ENCODE results near the gene TMEM131.

TMEM131 gene

DNA sequence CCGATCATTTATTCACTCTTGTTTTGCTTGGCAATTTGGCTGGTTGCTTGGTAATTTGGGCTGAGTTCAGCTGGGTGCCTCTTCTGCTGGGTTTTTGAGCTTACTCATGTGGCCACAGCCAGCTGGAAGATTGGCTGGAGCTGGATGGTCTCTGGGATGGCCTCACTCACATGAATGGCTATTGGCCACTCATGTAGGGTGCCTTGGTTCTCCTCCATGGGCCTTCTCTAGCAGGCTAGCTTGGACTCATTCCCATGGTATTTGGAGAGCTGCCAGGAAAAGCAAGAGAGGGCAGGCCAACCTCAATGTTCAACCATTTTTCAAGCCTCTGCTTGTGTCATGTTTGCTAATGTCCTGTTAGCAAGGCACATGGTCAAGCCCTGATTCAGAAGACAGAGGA lies 265.5 kb downstream of the TMEM131 start:
- no peaks in the 10 kb centered on the region for H3K4me1 ChIP-seq (ENCODE audit: control insufficient read depth, insufficient read depth, low read length)
- WGBS, 2 experiments = 87 to 100% methylated on average over 1 of the region's 1 CpG
- no peaks in the 10 kb centered on the region for H3K9me3 ChIP-seq (ENCODE audit: control insufficient read depth, low read length)
- no peak overlapping the region for H3K4me3 ChIP-seq (ENCODE audit: insufficient read depth, low read depth, low read length)
- H3K27ac ChIP-seq (ENCODE audit: insufficient read depth, low read depth, low read length, poor library complexity, severe bottlenecking) = no peak overlapping the region
- no peaks in the 10 kb centered on the region for H3K27me3 ChIP-seq (ENCODE audit: control insufficient read depth, insufficient read depth, low read length, poor library complexity, severe bottlenecking)
- H3K36me3 ChIP-seq (ENCODE audit: control insufficient read depth, insufficient read depth, low read length) = no peaks in the 10 kb centered on the region

GRCh38 chr2:97728091-97728731 lies 267.5 kb downstream of the TMEM131 start:
- no peak overlapping the region for H3K4me3 ChIP-seq (ENCODE audit: insufficient read depth, low read depth, low read length)
- no peaks in the 10 kb centered on the region for H3K36me3 ChIP-seq (ENCODE audit: control insufficient read depth, insufficient read depth, low read length)
- H3K27ac ChIP-seq (ENCODE audit: insufficient read depth, low read depth, low read length, poor library complexity, severe bottlenecking) = no peak overlapping the region
- H3K27me3 ChIP-seq (ENCODE audit: control insufficient read depth, insufficient read depth, low read length, poor library complexity, severe bottlenecking) = no peaks in the 10 kb centered on the region
- WGBS, 2 experiments = 92 to 94% methylated on average over 12 of the region's 12 CpGs
- no peaks in the 10 kb centered on the region for H3K9me3 ChIP-seq (ENCODE audit: control insufficient read depth, low read length)
- no peaks in the 10 kb centered on the region for H3K4me1 ChIP-seq (ENCODE audit: control insufficient read depth, insufficient read depth, low read length)

DNA sequence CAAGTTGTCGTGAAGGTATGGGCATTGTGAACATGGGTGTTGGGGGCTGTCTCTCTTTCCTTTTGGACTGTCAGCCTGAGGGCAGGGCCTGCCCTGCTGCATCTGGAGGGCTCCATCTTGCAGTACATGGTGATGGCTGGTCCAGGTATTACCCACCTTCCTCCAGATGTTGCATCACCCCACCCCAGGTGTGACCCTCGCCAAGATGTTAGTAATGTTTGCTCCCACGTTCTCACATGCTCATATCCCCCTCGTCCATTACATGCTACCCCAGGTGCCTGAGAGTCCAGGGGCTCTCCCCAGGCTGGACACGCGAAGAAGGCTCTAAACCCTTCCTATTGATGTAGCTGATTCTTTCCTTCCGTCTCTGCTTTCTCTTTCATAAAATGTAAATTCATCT lies 268.5 kb downstream of the TMEM131 start:
- 91 to 96% methylated on average over 7 of the region's 7 CpGs for WGBS, 2 experiments
- H3K27me3 ChIP-seq (ENCODE audit: control insufficient read depth, insufficient read depth, low read length, poor library complexity, severe bottlenecking) = no peaks in the 10 kb centered on the region
- H3K4me1 ChIP-seq (ENCODE audit: control insufficient read depth, insufficient read depth, low read length) = no peaks in the 10 kb centered on the region
- no peaks in the 10 kb centered on the region for H3K36me3 ChIP-seq (ENCODE audit: control insufficient read depth, insufficient read depth, low read length)
- no peak overlapping the region for H3K27ac ChIP-seq (ENCODE audit: insufficient read depth, low read depth, low read length, poor library complexity, severe bottlenecking)
- H3K4me3 ChIP-seq (ENCODE audit: insufficient read depth, low read depth, low read length) = no peak overlapping the region
- H3K9me3 ChIP-seq (ENCODE audit: control insufficient read depth, low read length) = no peaks in the 10 kb centered on the region

DNA sequence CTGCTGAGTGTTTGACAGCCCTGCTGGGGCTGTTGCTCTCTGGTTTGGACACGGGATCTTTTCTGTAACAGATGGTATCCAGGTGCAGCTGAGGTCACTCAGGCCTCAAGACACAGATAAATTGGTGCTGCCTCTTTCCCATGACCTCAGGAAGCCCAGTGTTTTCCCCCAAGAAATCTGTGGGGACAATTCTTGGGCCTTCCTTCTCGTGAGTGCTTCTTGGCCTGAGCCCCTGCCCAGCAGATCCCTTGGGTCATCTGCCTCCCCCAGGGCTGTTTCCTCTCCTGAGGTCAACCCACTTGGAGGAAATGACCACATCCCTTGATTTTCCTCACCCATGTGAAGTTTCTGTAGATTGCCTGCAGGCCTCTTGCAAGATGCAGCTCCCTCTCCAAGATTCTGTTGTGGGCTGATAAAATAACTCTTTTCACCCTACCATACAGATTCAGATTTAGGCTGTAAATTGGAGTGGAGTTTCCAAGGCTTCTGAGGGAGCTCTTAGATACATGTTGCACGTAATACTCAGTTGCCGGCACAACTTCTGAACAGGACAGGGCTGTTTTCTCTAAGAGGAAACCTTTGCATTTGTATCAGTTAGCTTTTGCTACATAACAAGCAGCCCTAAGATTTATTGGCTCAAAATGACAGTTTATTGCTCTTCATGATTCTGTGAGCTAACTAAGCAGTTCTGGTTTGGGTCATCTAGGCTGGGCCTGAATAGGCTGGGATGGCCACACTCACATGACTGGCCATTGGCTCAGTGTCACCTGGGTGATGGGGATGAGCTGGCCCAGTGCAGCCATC lies 269.3 kb downstream of the TMEM131 start:
- Histone ChIP-seq H3K9me3 (ENCODE audit: control insufficient read depth, low read length) (no peaks in the 10 kb centered on the region), H3K36me3 (ENCODE audit: control insufficient read depth, insufficient read depth, low read length) (no peaks in the 10 kb centered on the region), H3K27ac (ENCODE audit: insufficient read depth, low read depth, low read length, poor library complexity, severe bottlenecking) (no peak overlapping the region), H3K4me3 (ENCODE audit: insufficient read depth, low read depth, low read length) (no peak overlapping the region), H3K4me1 (ENCODE audit: control insufficient read depth, insufficient read depth, low read length) (no peaks in the 10 kb centered on the region), H3K27me3 (ENCODE audit: control insufficient read depth, insufficient read depth, low read length, poor library complexity, severe bottlenecking) (no peaks in the 10 kb centered on the region)
- WGBS, 2 experiments = 66 to 68% methylated on average over 4 of the region's 4 CpGs

- H3K36me3 ChIP-seq (ENCODE audit: control insufficient read depth, insufficient read depth, low read length) = no peaks in the 10 kb centered on the region
- 94 to 95% methylated on average over 31 of the region's 31 CpGs for WGBS, 2 experiments
- no peak overlapping the region for H3K4me3 ChIP-seq (ENCODE audit: insufficient read depth, low read depth, low read length)
- no peaks in the 10 kb centered on the region for H3K9me3 ChIP-seq (ENCODE audit: control insufficient read depth, low read length)
- no peak overlapping the region for H3K27ac ChIP-seq (ENCODE audit: insufficient read depth, low read depth, low read length, poor library complexity, severe bottlenecking)
- H3K4me1 ChIP-seq (ENCODE audit: control insufficient read depth, insufficient read depth, low read length) = no peaks in the 10 kb centered on the region
- no peaks in the 10 kb centered on the region for H3K27me3 ChIP-seq (ENCODE audit: control insufficient read depth, insufficient read depth, low read length, poor library complexity, severe bottlenecking)
Observed at GRCh38 chr2:97724946-97725688, 270.6 kb downstream of the TMEM131 start.

DNA sequence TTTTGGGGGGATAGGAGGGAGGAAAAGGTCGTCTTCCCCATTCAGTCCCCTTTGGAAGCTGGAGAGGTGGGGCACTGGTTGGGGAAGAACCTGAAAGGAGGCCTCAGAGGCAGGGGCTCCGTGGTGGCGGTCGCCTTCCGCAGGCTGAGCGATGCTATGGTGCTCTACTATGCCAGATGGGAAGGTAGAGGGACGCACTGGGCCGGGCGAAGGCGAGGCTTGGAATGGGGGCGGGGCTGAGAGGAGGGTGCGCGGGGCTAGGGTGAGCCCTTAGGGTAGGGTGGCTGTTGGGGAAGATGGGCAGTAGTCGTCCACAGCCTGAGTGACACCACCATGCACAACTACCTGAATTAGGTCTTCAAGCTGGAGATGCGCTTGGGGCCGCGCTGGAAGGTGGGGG lies 271.2 kb downstream of the TMEM131 start:
- H3K4me1 ChIP-seq (ENCODE audit: control insufficient read depth, insufficient read depth, low read length) = no peaks in the 10 kb centered on the region
- WGBS, 2 experiments = 92 to 93% methylated on average over 17 of the region's 17 CpGs
- no peak overlapping the region for H3K4me3 ChIP-seq (ENCODE audit: insufficient read depth, low read depth, low read length)
- H3K27me3 ChIP-seq (ENCODE audit: control insufficient read depth, insufficient read depth, low read length, poor library complexity, severe bottlenecking) = no peaks in the 10 kb centered on the region
- no peak overlapping the region for H3K27ac ChIP-seq (ENCODE audit: insufficient read depth, low read depth, low read length, poor library complexity, severe bottlenecking)
- H3K36me3 ChIP-seq (ENCODE audit: control insufficient read depth, insufficient read depth, low read length) = no peaks in the 10 kb centered on the region
- no peaks in the 10 kb centered on the region for H3K9me3 ChIP-seq (ENCODE audit: control insufficient read depth, low read length)

DNA sequence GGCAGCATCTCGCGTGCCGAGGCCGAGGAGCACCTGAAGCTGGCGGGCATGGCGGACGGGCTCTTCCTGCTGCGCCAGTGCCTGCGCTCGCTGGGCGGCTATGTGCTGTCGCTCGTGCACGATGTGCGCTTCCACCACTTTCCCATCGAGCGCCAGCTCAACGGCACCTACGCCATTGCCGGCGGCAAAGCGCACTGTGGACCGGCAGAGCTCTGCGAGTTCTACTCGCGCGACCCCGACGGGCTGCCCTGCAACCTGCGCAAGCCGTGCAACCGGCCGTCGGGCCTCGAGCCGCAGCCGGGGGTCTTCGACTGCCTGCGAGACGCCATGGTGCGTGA lies 271.7 kb downstream of the TMEM131 start:
- Histone ChIP-seq H3K9me3 (ENCODE audit: control insufficient read depth, low read length) (no peaks in the 10 kb centered on the region), H3K27me3 (ENCODE audit: control insufficient read depth, insufficient read depth, low read length, poor library complexity, severe bottlenecking) (no peaks in the 10 kb centered on the region), H3K4me3 (ENCODE audit: insufficient read depth, low read depth, low read length) (no peak overlapping the region), H3K27ac (ENCODE audit: insufficient read depth, low read depth, low read length, poor library complexity, severe bottlenecking) (no peak overlapping the region), H3K4me1 (ENCODE audit: control insufficient read depth, insufficient read depth, low read length) (no peaks in the 10 kb centered on the region), H3K36me3 (ENCODE audit: control insufficient read depth, insufficient read depth, low read length) (no peaks in the 10 kb centered on the region)
- WGBS, 2 experiments = 97% methylated on average over 41 of the region's 41 CpGs

DNA sequence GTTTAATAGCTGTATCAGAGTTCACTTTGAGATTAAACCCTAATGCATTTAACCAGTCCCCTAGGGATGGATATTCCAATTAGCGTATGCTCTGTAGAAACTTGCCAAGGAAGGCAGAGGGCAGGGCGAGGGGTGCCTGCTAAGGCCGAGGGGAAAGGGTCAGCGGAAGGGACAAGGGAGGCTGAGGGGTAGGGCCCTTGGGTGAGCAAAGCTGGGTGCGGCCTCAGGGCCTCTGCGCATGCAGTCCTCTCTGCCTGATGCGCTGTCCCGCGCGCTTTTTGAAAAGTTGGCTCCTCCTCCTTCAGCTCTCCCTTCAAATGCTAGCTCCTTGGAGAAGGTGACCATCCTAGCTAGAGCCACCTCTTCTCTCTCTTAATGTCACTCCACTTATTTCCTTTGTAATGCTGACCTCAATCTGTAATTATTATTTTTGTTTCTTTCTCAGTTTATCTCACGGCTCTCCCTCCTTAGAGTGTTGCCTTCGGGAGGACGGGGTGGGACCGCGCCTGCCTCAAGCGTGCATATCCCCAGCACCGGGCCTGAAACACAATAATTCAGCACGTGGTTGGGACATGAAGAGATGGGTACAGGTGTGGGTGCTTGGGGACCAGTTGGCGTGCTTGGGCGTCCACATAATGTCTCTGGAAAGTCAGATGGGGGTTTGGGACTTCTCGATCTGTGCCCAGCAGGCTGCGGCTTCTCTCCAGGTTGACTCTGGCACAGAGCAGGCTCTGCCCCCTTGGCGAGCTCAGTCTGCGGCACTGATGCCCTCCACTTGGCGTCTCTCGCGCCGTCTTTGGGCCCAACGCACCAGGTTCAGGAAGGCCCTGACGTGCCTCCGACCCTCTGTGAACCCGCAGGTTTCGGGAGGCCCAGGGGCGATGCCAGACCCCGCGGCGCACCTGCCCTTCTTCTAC lies 272.3 kb downstream of the TMEM131 start:
- H3K9me3 ChIP-seq (ENCODE audit: control insufficient read depth, low read length) = no peaks in the 10 kb centered on the region
- WGBS, 2 experiments = 95 to 97% methylated on average over 37 of the region's 37 CpGs

DNA sequence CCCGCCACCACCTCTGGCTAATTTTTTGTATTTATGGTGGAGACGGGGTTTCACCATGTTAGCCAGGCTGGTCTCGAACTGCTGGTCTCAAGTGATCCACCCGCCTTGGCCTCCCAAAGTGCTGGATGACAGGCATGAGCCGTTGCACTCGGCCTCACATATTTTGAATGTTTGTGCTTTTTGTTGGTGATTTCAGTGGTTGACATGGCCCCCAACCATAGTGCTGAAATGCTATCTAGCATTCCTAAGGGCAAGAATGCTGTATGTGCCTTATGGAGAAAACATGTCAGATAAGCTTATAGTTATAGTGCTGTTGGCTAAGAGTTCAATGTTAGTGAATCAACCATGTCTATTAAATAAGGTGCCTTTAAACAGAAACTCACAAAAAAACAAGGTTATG lies 273.5 kb downstream of the TMEM131 start:
- 93 to 94% methylated on average over 6 of the region's 6 CpGs for WGBS, 2 experiments
- no peaks in the 10 kb centered on the region for H3K4me1 ChIP-seq (ENCODE audit: control insufficient read depth, insufficient read depth, low read length)
- H3K27me3 ChIP-seq (ENCODE audit: control insufficient read depth, insufficient read depth, low read length, poor library complexity, severe bottlenecking) = no peaks in the 10 kb centered on the region
- no peaks in the 10 kb centered on the region for H3K9me3 ChIP-seq (ENCODE audit: control insufficient read depth, low read length)
- no peaks in the 10 kb centered on the region for H3K36me3 ChIP-seq (ENCODE audit: control insufficient read depth, insufficient read depth, low read length)
- no peak overlapping the region for H3K4me3 ChIP-seq (ENCODE audit: insufficient read depth, low read depth, low read length)
- H3K27ac ChIP-seq (ENCODE audit: insufficient read depth, low read depth, low read length, poor library complexity, severe bottlenecking) = no peak overlapping the region

More for the DNA sequence above, 272.3 kb downstream of the TMEM131 start:
- H3K4me3 ChIP-seq (ENCODE audit: insufficient read depth, low read depth, low read length) = no peak overlapping the region
- no peaks in the 10 kb centered on the region for H3K27me3 ChIP-seq (ENCODE audit: control insufficient read depth, insufficient read depth, low read length, poor library complexity, severe bottlenecking)
- H3K36me3 ChIP-seq (ENCODE audit: control insufficient read depth, insufficient read depth, low read length) = no peaks in the 10 kb centered on the region
- H3K4me1 ChIP-seq (ENCODE audit: control insufficient read depth, insufficient read depth, low read length) = no peaks in the 10 kb centered on the region
- no peak overlapping the region for H3K27ac ChIP-seq (ENCODE audit: insufficient read depth, low read depth, low read length, poor library complexity, severe bottlenecking)

Data from ectodermal cell (in vitro differentiated cells).